Stimulated activated CD8-positive, alpha-beta memory T cell treated with anti-CD3 and anti-CD28 coated beads, Interleukin-12 subunit alpha, Interleukin-12 subunit beta, amount 100 ng/mL, for 4 hours (primary cell): ENCODE measurements around the gene REPIN1.
A peak's percentile ranks its signal among the peaks of the same experiment; 100 is the strongest.

Experiments used
- DNase-seq: peaks from one replicate; pipeline ENCODE4 v3.0.0-alpha.2; 2020; ENCODE audit warnings: low read depth

REPIN1 gene

DNA sequence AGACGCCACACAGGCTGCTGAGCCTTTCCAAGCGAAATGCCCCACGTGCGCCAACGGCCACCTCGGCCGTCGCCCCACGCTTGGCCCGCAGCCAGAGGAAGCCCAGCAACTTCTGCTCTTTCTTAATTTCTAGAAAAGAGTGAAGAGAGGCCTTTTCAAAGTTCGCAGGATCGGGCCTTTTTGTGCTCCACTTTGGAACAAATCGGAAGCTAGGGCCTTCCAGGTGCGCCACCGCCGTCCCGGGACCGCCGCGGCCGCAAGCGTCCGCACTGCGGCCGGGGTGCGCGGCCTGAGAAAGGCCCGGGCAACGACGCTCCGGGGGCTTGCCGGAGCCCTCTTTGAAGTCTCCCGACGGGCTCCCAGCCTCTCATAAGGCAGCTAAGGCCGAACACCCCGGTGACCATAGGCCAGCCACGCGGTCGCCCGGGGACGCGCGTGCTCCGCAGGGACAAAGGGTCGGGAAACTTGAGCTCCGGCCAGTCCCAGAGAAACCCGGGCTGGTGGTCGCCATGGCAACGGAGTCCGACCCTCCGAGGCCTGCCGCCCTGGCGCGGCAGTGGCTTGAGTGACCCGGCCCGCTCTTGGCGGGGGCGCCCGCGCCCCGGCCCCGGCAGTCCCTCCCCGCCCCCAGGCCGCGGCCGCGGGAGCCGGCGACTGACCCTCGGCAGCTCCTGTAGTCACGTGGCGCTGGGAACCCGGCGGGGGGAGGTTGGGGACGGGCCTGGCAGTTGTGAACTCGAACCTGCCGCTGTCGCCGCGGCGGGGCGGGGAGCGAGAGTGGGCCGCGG is at the start of gene REPIN1:
TSS of gene REPIN1 (plus strand) at position 727 of the 788 bp plus-strand sequence. CDS start 890 bp downstream, outside the sequence.
- peak; percentile 72 for DNase-seq

DNA sequence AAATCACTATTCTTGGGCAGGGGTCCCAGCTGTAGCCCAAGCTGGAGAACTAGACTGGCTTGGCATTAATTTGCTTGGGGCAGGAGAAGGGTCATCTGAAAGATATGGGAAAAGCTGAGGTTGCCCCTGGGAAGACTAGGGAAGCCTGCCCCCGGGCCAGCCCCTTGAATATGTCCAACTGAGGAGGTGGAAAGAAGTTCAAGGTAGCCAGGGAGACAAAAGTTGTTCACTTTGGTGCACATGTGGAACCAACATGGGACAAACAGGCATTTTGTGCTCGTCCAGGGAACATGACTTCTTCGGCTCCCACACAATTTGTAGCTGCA is 46.9 kb upstream of the REPIN1 start:
- DNase-seq = no peak

DNA sequence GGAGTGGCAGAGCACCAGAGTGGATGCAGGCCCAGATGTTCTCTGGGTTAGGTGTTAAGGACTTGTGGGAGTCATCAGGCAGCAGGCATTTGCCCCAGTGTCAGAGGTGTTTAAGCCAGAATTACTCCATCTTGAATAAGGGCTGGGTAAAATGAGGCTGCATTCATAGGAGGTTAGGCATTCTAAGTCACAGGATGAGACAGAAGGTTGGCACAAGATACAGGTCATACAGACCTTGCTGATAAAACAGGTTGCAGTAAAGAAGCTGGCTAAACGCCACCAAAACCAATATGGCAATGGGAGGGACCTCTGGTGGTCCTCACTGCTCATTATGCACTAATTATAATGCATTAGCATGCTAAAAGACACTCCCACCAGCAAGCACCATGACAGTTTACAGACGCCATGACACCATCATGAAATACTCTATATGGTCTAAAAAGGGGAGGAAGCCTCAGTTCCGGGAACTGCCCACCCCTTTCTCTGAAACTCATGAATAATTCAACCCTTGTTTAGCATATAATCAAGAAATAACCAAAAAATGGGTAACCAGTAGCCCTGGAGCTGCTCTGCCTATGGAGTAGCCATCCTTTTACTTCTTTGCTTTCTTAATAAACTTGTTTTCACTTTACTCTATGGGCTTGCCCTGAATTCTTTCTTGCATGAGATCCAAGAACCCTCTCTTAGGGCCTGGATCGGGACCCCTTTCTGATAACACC is 46.3 kb upstream of the REPIN1 start:
- no peak for DNase-seq

DNA sequence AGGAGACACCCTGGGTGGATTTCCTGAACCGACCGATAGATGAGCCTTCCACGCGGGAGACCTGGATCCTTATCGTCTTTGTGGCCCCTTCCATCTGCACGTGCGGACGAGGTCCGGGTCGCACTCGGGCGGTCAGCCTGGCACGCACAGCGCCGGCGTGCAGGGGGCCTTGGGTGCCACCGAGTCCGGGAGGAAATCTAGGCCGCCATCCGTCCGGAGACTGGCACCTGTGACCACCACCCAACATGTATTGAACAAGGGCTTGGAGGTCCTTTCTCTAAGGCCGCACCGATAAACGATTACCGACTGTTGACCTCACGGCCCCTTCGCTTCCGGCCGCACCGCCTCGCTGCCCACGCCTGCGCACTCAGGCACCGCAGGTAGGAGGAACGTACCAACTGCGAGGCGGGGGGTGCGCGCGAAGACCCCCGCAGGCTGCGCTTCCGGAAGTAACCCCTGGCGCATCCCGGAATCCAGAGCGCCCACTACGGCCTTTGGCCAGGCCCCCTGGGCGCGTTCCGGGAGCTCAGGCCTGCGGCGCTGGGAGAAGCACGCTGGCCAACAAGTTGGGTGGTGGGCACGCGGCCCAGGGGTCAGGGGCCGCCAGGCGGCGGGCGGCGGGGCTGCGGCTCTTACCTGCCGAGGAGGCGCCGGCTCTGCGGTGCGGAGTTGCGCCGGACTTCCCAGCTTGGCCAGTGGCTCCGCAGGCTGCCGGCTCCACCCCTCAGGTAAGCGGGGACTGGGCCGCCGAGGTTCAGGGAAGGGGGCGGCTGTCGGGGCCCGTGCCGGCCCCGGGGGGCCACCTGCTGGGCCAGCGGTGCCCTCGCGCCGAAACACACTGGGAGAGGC is 45.6 kb upstream of the REPIN1 start, which contains the start of the genes ACTR3C and LRRC61:
TSS of gene ACTR3C (minus strand) at position 713 of the 849 bp plus-strand sequence. CDS start 28,249 bp downstream, outside the sequence.
TSS of gene LRRC61 (plus strand) at position 523 of the 849 bp plus-strand sequence. CDS start 13,507 bp downstream, outside the sequence.
- peak; percentile 50 for DNase-seq

DNA sequence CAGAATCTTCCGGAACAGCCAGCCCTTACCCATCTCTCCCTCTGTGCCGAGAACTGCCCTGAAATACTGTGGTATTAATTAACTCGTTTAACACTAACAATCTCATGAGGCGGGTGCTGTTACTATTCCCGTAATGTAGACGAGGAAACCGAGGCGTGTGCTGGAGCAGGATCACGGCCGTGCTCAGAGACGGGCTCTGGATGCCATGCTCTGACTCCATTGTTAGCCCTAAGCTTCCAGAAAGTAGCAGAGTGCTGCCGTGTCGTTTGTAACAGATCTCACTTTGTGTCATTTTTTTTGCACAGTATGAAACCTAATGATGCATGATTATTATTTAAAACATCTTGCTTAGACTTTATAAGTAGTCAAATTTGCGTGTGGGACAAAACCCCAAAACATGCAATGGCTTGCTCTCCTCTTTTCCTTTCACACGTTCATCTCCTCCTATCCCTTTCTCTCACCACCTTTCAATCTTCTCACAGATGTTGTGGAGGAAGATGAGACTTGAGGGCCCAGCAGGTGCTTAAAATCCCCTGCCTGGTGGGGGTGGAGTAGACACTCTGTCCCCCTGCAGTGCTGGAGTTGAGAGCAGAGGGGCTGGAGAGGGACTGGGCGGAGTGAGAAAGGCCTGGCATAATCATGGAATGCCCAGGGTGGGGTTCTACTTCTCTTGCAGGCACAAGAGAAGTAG is 44.8 kb upstream of the REPIN1 start:
- DNase-seq = no peak

DNA sequence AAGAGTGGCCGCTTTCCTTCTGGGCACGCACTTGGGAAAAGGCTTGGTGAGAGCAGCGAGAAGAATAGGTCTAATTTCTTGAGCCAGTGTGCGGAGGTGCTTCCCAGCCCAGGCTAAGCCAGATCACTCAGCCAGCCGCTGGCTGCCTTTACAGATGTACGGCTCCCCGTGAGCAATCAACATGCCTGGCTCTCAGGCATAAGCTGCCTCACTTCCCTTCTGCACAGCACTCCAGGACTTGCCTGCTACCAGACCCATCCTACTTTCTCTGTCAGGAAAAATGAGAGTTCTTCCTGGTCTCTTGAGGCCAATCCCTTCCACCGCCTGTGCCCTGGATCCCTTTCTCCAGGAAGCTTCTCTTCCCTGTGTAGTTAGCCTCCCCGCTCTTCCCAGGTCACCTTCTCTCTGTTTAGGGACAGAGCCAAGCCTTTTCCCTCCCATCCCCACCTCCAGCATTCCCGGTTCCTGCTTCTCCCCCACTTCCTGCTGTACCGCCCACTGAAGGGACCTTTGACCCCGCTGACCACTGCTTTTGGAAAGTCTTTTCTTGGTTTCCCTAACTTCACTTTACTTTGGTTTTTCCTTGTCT is 44.2 kb upstream of the REPIN1 start:
- no peak for DNase-seq

DNA sequence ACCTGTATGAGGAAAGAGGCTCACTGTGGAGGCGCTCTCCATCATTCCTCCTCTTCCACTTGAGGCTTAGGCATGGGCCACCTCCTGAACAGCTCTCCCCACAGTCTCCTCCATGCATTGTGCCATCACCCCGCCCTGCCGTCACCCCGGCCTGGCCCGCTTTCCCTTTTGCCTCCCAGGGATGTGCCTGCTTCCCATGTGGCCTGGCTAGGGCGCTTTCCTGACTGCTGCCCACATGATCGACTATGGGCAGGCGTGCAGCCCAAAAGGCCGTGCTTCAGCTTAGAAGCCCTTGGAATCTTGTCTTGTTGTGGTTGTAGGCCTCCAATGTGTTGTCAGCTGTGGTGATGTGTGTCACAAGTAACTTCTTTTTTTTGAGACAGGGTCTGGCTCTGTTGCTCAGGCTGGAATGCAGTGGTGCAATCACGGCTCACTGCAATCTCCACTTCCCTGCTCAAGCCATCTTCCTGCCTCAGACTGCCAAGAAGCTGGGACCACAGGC is 43.5 kb upstream of the REPIN1 start:
- no peak for DNase-seq

DNA sequence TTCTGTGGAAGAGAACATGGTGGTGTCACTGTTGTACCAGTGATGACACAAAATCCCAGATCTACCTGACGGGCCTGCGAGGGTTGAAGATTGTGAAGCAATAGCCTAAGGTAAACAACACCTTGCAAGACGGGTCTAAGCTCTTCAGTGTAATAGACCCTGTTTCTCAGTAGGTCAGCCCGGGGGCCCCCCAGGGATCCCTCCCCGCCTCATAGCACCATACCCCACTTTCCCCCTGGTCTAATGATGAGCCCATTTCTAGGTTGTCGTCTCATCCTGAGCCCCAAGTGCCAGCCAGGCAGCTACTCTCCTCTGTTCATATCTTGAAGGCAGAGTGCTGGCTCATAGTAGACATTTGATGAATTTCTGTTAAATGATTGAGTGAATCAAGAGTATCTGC is 42.7 kb upstream of the REPIN1 start:
- no peak for DNase-seq

DNA sequence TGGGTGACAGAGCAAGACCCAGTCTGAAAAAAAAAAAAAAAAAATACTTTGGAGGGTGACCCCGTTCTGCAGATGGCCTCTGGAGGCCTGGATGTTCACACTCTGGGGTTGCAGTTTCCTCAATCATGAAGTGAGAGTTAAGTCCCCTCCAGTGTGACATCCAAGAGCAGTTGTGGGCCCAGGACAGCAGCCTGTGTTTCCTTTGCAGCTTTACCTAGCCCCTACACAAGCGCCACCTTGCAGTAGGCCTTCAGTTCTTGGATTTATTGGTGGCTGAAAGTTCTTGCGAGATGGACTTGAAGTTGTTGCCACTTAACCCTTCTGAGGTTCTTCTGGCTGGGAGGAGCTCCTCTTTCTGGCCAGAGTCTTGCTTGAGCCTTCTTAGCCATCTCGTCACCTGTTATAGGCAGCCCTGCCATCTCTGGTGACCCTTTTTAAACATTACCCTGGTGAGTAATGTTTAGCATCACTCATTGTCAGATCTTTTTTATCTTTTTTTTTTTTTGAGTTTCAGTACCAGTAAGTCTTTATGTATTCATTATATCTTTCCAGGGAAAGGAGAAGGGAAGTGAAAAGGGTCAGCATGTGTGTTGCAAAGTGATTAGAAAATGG is 41.9 kb upstream of the REPIN1 start:
- DNase-seq = no peak

DNA sequence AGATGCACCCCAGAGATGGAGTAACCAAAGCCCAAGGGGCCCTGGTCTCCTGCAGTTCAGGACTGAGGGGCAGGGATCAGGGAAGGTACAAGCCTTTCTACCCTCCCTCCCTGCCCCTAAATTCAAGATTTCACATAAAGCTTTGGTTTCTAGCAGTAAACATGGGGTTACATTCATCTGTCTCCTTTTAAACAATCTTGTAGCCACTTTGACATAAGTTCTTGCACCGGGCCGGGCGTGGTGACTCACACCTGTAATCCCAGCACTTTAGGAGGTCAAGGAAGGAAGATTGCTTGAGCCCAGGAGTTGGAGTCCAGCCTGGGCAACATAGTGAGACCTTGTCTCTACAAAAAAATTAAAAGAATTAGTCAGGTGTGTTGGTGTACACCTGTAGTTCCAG is 41.3 kb upstream of the REPIN1 start:
- no peak for DNase-seq

DNA sequence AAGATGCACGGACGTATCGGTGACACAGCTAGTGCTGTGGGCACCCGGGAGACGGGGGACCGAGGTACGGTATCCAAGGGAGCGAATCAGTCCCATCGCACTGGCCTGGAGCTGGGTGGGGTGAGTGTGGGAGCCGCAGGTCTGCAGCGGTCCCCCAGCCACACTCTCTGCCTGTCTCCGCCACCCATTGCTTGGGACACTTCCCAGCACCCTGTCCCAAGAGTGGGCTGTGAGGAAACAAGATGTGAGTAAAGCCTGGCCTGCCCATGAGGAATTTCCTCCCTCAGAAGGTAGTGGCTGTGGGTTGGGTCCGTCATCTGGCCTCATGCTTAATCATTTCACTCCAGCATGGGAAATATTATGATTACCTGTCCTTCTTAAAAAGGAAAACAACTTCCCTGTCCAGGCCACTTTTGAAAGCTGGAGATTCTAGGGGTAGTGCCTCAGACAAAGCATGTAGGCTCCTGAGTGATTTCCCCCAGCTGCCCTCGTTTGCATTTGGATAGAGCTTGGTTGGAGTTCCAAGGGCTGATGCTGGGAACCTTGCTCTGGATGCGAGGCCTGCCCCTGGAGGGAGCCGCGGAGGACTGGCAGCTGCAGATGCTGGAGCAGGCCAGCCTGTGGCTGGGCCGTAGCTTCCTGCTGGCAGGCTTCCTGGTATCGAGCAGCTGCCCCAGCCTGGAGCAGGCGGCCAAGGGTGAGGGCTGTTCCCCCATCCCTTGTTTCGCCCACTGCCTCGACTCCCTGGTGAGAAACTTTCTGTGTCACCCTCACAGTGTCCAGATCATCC is 39.1 kb upstream of the REPIN1 start:
- no peak for DNase-seq

DNA sequence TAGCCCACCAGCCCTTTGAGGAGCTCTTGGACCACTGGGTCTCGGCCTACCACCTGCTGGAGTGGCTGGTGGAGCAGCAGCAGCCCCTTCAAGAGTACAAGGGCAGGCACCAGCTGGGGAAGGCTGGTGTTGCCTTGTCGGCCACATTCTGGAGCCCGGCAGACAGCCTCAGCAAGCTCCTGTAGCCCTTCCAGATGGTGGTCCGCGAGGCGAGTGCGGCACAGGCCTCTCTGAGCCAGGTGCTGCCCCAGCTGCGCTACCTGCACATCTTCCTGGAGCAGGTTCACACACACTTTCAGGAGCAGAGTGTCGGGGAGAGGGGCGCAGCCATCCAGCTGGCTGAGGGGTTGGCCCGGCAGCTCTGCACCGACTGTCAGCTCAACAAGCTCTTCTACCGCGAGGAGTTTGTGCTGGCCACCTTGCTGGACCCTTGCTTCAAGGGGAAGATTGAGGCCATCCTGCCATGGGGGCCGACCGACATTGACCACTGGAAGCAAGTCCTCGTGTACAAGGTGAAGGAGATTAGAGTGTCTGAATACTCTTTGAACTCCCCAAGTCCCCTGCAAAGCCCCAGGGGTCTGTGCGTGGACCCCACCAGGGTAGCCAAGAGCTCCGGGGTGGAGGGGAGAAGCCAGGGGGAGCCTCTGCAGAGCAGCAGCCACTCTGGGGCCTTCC is 38.3 kb upstream of the REPIN1 start:
- no peak for DNase-seq

DNA sequence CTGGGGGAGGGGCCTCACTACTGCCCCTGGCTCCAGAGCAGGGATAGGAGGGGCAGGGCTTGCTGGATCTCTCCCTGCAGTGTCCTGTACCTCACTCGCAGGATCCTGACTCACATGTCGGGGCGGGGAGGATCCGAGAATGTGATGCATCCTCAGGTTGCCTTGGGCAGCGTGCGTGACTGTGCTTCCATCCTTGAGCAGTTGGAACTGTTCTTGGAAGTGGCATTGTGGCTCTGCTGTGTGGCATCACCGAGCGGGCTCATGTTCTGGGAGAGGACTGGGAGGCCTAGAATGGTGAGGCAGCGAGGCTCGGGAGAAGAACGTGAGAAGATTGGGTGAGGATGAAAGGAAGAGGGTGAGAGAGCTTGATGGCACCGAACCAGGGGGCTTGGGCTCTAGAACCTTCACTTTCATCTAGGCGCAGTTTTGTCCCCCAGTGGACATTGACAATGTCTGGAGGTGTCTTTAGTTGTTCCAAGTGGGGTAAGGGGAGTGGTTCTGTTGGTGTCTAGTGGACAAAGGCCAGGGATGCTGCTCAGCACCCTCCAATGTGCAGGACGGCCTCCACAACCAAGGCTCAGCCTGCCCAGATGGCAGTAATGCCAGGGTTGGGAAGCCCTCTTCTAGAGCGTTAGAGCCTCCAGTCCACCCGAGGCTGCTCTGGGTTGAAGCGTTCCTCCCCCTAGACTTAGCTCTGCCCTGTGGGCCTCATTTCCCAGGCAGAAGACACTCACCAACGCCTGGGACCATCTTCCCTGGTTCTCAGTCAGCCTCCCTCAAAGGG is 35.6 kb upstream of the REPIN1 start:
- DNase-seq = no peak

DNA sequence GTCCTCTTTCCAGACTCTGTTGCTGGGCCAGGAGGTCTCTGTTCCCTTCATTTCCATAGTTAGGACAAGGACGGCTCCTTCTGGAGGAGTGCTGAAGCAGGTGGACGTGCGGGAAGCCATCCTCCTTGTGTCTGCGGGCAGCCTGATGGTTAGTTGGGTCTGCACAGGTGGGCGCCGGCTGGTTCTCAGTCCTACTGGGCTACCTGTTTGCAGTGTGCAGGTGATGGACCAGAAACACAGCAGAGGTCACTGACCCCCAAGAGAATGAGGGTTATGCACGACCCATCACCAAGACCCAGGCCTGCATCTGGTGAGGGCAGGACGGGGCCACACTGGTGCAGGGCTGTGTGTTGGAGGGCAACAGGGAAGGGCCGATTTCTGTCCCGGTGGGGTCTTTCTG is 35.0 kb upstream of the REPIN1 start:
- no peak for DNase-seq

DNA sequence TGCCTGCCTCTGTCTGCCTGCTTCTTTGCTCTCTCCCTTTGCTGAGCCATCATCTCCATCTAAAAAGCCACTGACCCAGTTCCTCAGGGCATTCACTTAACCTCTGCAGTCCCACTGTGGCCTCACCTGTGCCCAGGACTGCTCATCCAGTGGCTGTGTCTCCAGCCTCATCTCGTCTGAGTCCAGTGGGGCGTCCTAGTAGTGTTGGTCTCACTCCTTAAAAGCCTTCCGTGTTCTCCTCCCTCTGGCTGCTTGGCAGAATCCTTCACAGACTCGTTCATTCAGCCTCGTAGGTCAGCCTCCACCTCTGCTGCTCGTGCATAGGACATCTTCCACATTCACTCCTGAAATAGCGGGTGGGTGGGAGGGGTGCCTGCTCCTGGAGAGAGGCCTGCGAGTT is 34.5 kb upstream of the REPIN1 start:
- no peak for DNase-seq

DNA sequence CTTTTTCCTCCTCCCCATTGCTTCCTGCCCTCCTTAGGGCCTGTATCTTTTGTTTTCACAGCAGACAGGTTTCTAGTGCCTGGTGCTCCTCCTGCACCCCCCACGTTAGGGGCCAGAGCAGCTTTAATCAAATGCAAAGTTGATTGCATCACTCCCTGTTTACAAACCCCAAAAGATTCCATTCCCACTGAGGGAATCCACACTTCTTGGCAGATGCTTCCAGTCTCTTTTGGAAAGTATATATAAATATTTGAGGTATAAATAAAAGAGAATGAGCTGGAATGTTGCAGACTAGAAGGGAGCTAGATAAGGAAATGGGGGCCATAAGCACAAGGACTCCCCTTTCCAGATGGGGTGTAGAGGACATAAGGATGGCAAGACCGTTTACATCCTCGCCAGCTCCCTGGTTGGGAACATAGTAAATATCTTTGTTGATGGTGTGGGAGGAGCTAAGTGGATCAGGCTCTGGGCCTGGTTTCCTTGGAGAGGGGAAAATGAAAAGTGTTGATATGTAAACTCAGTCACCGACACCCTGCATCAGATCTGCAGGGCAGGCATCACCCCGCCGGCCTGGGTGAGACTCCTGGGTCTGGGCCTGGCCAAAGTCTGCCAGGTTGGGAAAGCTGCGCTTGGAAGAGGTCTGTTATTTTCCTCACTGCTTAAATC is 33.4 kb upstream of the REPIN1 start:
- no peak for DNase-seq

DNA sequence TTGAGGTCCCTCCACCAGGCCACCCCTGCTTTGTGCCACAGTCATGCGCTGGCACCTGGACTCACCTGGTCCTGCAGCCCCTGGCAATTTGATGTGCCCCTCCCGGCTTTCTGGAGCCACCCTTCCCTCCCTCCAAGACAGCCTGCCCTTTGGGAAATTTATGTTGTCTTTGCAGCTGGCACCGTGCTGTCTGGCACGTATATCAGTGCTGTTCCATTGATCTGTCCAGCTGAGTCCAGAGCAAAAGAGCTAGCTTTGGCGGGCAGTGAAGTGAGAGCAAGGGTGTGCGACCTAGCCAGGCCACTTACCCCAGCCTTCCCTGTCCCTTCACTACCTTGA is 32.9 kb upstream of the REPIN1 start:
- DNase-seq = no peak

DNA sequence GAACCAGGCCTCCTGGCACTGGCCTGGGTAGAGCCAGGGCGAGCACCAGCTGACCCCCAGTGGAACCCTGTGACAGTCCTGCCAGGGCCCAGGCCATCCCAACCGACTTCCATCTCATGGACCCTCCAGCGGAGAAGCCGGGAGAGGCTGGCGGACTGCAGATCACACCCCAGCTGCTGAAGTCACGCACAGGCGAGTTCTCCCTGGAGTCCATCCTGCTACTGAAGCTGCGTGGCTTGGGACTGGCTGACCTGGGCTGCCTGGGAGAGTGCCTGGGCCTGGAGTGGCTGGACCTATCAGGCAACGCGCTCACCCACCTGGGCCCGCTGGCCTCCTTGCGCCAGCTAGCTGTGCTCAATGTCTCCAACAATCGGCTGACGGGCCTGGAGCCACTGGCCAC is 31.9 kb upstream of the REPIN1 start:
- DNase-seq = no peak
